K562 (cell line): ENCODE data around the gene ADARB2. TPM values are rescaled to one million over a fixed set of nuclear protein-coding genes. Genes with fewer than 3 reads are reported as not detected.

ENCODE experiments used
- ATAC-seq: fragments of 200-7000 bp; cut with Tn5 transposase; 3 replicates; pipeline ENCODE4 v1.9.1; 2020; ENCODE audit warnings: moderate library complexity
- BruUV-seq: library from RNA; stranded (reverse); fragments of 400-500 nt; replicated peaks from 2 replicates; lab custom pipeline; 2021; lab: Mats Ljungman, UMichigan
- CTCF ChIA-PET: fragments of 300-600 bp; formaldehyde crosslinking; extraction: SDS; loops from one replicate; lab custom pipeline; 2021; ENCODE audit warnings: low intra/inter-chr PET ratio; lab: Yijun Ruan, JAX
- POLR2A ChIA-PET: fragments of 300-600, 350-650 bp; sonication (Branson Sonifier 250); formaldehyde crosslinking; extraction: SDS; loops from one replicate; lab custom pipeline; 2021; ENCODE audit warnings: antibody characterized with exemption, inconsistent platforms; lab: Yijun Ruan, JAX
- DNase-seq, 4 experiments: peaks; one replicate each; pipeline versions ENCODE4 v3.0.0 to v3.0.0-alpha.2; 2011 to 2018; ENCODE audit warnings: low spot score in 3 of 4, mixed read lengths in 3 of 4; ENCODE audit errors: extremely low read depth in 1 of 4
- FAIRE-seq: peaks from 2 replicates; lab custom pipeline; 2011; peaks lifted over from hg19 to GRCh38; lab: Jason Lieb, UNC
- H2AFZ ChIP-seq: 2 replicates; pipeline ENCODE4 v1.6.0; 2011; ENCODE audit warnings: low read depth, low read length, control low read depth, inconsistent platforms
- H3K27ac ChIP-seq: fragments of 200-600 bp; 3 replicates; pipeline ENCODE4 v1.8.0; 2011; ENCODE audit warnings: low read depth, mild to moderate bottlenecking, control low read depth, inconsistent platforms, low read length, moderate library complexity, mixed read lengths; ENCODE audit errors: extremely low read depth
- H3K27me3 ChIP-seq, 2 experiments: fragments of 300-600 bp in 1 of 2; 2 replicates in 1 of 2; 3 replicates in 1 of 2; pipeline versions ENCODE4 v1.6.0 to v1.8.0; 2011; ENCODE audit warnings: inconsistent platforms in 2 of 2, low read length in 2 of 2, mild to moderate bottlenecking in 1 of 2, mixed read lengths in 1 of 2, moderate library complexity in 1 of 2; ENCODE audit not compliant: control insufficient read depth in 2 of 2, insufficient read depth in 2 of 2
- H3K36me3 ChIP-seq: fragments of 300-600 bp; 3 replicates; pipeline ENCODE4 v1.8.0; 2011; ENCODE audit warnings: mild to moderate bottlenecking, low read length, inconsistent platforms; ENCODE audit not compliant: control insufficient read depth, insufficient read depth
- H3K4me1 ChIP-seq, 2 experiments: fragments of 200-600 bp in 1 of 2; replicated peaks in 1 of 2; 2 replicates in 1 of 2; 3 replicates in 1 of 2; pipeline versions ENCODE4 v1.5.1 to v1.8.0; 2011; ENCODE audit warnings: inconsistent platforms in 2 of 2, low read length in 2 of 2, mild to moderate bottlenecking in 1 of 2, mixed read lengths in 1 of 2, moderate library complexity in 1 of 2; ENCODE audit not compliant: control insufficient read depth in 2 of 2, insufficient read depth in 2 of 2
- H3K4me2 ChIP-seq: 2 replicates; pipeline ENCODE4 v1.6.1; 2011; ENCODE audit warnings: low read length, control low read depth, inconsistent platforms, mixed read lengths; ENCODE audit not compliant: insufficient read depth
- H3K4me3 ChIP-seq: fragments of 200-600 bp; sonication (generic), shearing (Covaris generic); 2 replicates; pipeline ENCODE4 v1.5.1; 2016; ENCODE audit warnings: control low read depth, inconsistent platforms
- H3K79me2 ChIP-seq: fragments of 200-600 bp; 3 replicates; pipeline ENCODE4 v1.8.0; 2011; ENCODE audit warnings: low read length, inconsistent platforms; ENCODE audit not compliant: control insufficient read depth, insufficient read depth
- H3K9ac ChIP-seq, 2 experiments: 2 replicates each; pipeline versions ENCODE4 v1.6.0 to v1.6.1; 2011; ENCODE audit warnings: low read depth in 2 of 2, low read length in 2 of 2, control low read depth in 1 of 2, inconsistent platforms in 1 of 2, mild to moderate bottlenecking in 1 of 2, mixed read lengths in 1 of 2; ENCODE audit not compliant: insufficient read depth in 1 of 2
- H3K9me1 ChIP-seq: one replicate; pipeline ENCODE4 v1.6.0; 2011; ENCODE audit warnings: inconsistent platforms, mild to moderate bottlenecking, low read length, moderate library complexity; ENCODE audit not compliant: control insufficient read depth, insufficient read depth
- H3K9me3 ChIP-seq: replicated peaks from 2 replicates; pipeline ENCODE4 v1.5.1; 2011; ENCODE audit warnings: low read depth, low read length, inconsistent platforms; ENCODE audit not compliant: control insufficient read depth, insufficient read depth
- H4K20me1 ChIP-seq: replicated peaks from 2 replicates; pipeline ENCODE4 v1.6.1; 2011; ENCODE audit warnings: low read length, inconsistent platforms, mixed read lengths; ENCODE audit not compliant: control insufficient read depth, insufficient read depth
- CBX1 ChIP-seq: sonication (generic); IDR thresholded peaks from 2 replicates; pipeline ENCODE4 v1.6.1; 2016; ENCODE audit warnings: antibody characterized with exemption, low read depth, mild to moderate bottlenecking
- CBX8 ChIP-seq: fragments of 200-600 bp; sonication (generic); IDR thresholded peaks from 2 replicates; pipeline ENCODE4 v1.6.1; 2012; ENCODE audit warnings: borderline replicate concordance, mixed run types, low read depth, mild to moderate bottlenecking, moderate library complexity, mixed read lengths, low read length, control low read depth, inconsistent platforms; ENCODE audit not compliant: poor library complexity, severe bottlenecking; ENCODE audit errors: extremely low read depth
- CC2D1A ChIP-seq: fragments of 450-650 bp; IDR thresholded peaks from 2 replicates; pipeline ENCODE4 v1.6.1; 2017; ENCODE audit warnings: mild to moderate bottlenecking
- FOXP4 ChIP-seq: sonication (generic); formaldehyde crosslinking; IDR thresholded peaks from 2 replicates; pipeline ENCODE4 v1.8.0; 2022; ENCODE audit warnings: mild to moderate bottlenecking, missing genetic modification reagents, borderline replicate concordance
- HNRNPK ChIP-seq: fragments of 200-400 bp; formaldehyde crosslinking; IDR thresholded peaks from one replicate; pipeline ENCODE4 v1.6.1; 2018; ENCODE audit warnings: mild to moderate bottlenecking, low read depth, low read length; ENCODE audit not compliant: poor library complexity, severe bottlenecking
- KHSRP ChIP-seq: fragments of 450-650 bp; IDR thresholded peaks from 2 replicates; pipeline ENCODE4 v1.6.1; 2017
- LCOR ChIP-seq: sonication (generic); formaldehyde crosslinking; IDR thresholded peaks from 2 replicates; pipeline ENCODE4 v1.8.0; 2022; ENCODE audit warnings: mild to moderate bottlenecking, missing genetic modification reagents
- NFXL1 ChIP-seq: fragments of 450-650 bp; formaldehyde crosslinking; IDR thresholded peaks from 2 replicates; pipeline ENCODE4 v1.4.0; 2021; ENCODE audit warnings: mild to moderate bottlenecking
- PCBP1 ChIP-seq: fragments of 200-400 bp; formaldehyde crosslinking; IDR thresholded peaks from 2 replicates; pipeline ENCODE4 v1.6.1; 2018; ENCODE audit warnings: mild to moderate bottlenecking, low read depth, low read length; ENCODE audit not compliant: poor library complexity, severe bottlenecking
- RAD51 ChIP-seq: fragments of 450-650 bp; IDR thresholded peaks from 2 replicates; pipeline ENCODE4 v1.7.1; 2016; ENCODE audit warnings: low read depth, mild to moderate bottlenecking, borderline replicate concordance
- TRIM25 ChIP-seq: fragments of 450-650 bp; IDR thresholded peaks from 2 replicates; pipeline ENCODE4 v1.7.0; 2016; ENCODE audit warnings: borderline replicate concordance
- VEZF1 ChIP-seq: fragments of 200-800 bp; sonication (Bioruptor generic); IDR thresholded peaks from 2 replicates; pipeline ENCODE4 v1.6.1; 2017; ENCODE audit warnings: missing genetic modification characterization, missing compliant biosample characterization
- ZBTB17 ChIP-seq: fragments of 450-650 bp; formaldehyde crosslinking; IDR thresholded peaks from 2 replicates; pipeline ENCODE4 v1.4.0; 2020; ENCODE audit warnings: mild to moderate bottlenecking
- ZFP1 ChIP-seq: fragments of 450-650 bp; formaldehyde crosslinking; IDR thresholded peaks from 2 replicates; pipeline ENCODE4 v1.4.0; 2020; ENCODE audit warnings: mild to moderate bottlenecking, mixed read lengths
- ZNF12 ChIP-seq: sonication (generic); formaldehyde crosslinking; IDR thresholded peaks from 2 replicates; pipeline ENCODE4 v1.4.0; 2020; ENCODE audit warnings: mild to moderate bottlenecking, missing genetic modification reagents
- ZNF696 ChIP-seq: fragments of 250-450 bp; sonication (Bioruptor Pico); conservative IDR thresholded peaks from 2 replicates; pipeline ENCODE4 v1.4.0; 2020; ENCODE audit warnings: mild to moderate bottlenecking, moderate library complexity
- WGBS: fragments of 100-300 bp; shearing (Covaris generic); methylation state at CpG from one replicate; pipeline ENCODE4 v1.1.6; 2016; ENCODE audit warnings: low coverage, mixed read lengths; ENCODE audit not compliant: insufficient coverage; ENCODE audit errors: missing lambda C conversion rate; 5-methylcytosine and 5-hydroxymethylcytosine counted together
- in situ Hi-C: fragments of 300-500 bp; cut with MboI; formaldehyde crosslinking; loops from 4 replicates; pipeline ENCODE4 v1.15.0; 2018; ENCODE audit warnings: inconsistent platforms, mixed read lengths
- intact Hi-C: fragments of 100-400 bp; cut with micrococcal nuclease; formaldehyde crosslinking; loops from 2 replicates; pipeline ENCODE4 v1.14.2; 2022
- polyA plus RNA-seq, 8 experiments: library from polyadenylated mRNA; depleted of rRNA in 4 of 8; stranded (reverse) in 5 of 8; unstranded in 3 of 8; fragments of >200 nt; fragmentation: Nextera tagmentation in 2 of 8; fragmentation: Illumina TruSeq in 1 of 8; extraction: Ambion mirVana in 2 of 8; extraction: Trizol in 1 of 8; gene quantifications; 2 replicates each; pipeline versions ENCODE4 v1.2.1 to v1.2.3, GENCODE V29; 2011 to 2014; ENCODE audit warnings: inconsistent platforms in 1 of 8, missing spikeins in 1 of 8
- total RNA-seq, 7 experiments: library from RNA; depleted of rRNA in 6 of 7; stranded (reverse); fragments of >200 nt in 6 of 7; fragmentation: Illumina TruSeq in 2 of 7; extraction: Trizol in 2 of 7; gene quantifications; 2 replicates each; pipeline versions ENCODE4 v1.2.1 to v1.2.3, GENCODE V29; 2011 to 2021; ENCODE audit warnings: low replicate concordance in 1 of 7

The ADARB2 gene
- total and polyA plus RNA-seq, 9 of the 15 experiments (the other 6 are each of a cell fraction or from before 2014, with no cell fraction given), result not detected

GRCh38 chr10:1172256-1172984 lies 564.9 kb downstream of the ADARB2 start:
- Histone ChIP-seq H3K27ac (no peak overlapping the region), H3K4me3 (no peak overlapping the region), H3K9me3 (no peaks in the 10 kb centered on the region), H3K27me3 (peaks cover 39 to 79% of the 10 kb centered on the region in 2 experiments), H3K4me1 (peaks cover 0 to 6% of the 10 kb centered on the region in 2 experiments; a peak in 1 of 5 replicates), H3K79me2 (no peaks in the 10 kb centered on the region), H2AFZ (no peak overlapping the region), H3K9me1 (peaks cover 6% of the 10 kb centered on the region), H4K20me1 (peaks cover 31% of the 10 kb centered on the region), H3K9ac (no peak overlapping the region), H3K36me3 (no peaks in the 10 kb centered on the region), H3K4me2 (no peak overlapping the region)
- 8% methylated on average over 15 of the region's 15 CpGs for WGBS
- ChIA-PET CTCF (no interaction called here), POLR2A (interaction anchor here (1.6 to 3.5 kb wide), 3 partner anchors 9 to 11 kb away, joined by 5 to 11 read pairs (median 5); no protein-coding TSS in a partner anchor)
- ATAC-seq (peak; percentile 33; the same call in 2 of the 3 replicates), DNase-seq (no peak), FAIRE-seq (no peak)
- in situ Hi-C loops, result no loop called here
- BruUV-seq, result no TSS peak
- intact Hi-C loops, result no loop called here
- TF ChIP-seq ZBTB17 (CRISPR knock-in tag), result no peak
- TF ChIP-seq RAD51, result no peak
- no peak for TF ChIP-seq CBX8
- no peak for TF ChIP-seq FOXP4 (CRISPR knock-in tag)
- TF ChIP-seq VEZF1 (CRISPR knock-in tag), result no peak
- TF ChIP-seq LCOR, result no peak
- no peak for TF ChIP-seq TRIM25
- no peak for TF ChIP-seq ZNF696 (CRISPR knock-in tag)
- TF ChIP-seq NFXL1 (CRISPR knock-in tag), result no peak
- TF ChIP-seq ZNF12 (CRISPR knock-in tag), result no peak
- no peak for TF ChIP-seq CC2D1A
- no peak for TF ChIP-seq PCBP1
- no peak for TF ChIP-seq ZFP1 (CRISPR knock-in tag)
- TF ChIP-seq CBX1, result no peak
- no peak for TF ChIP-seq HNRNPK
- no peak for TF ChIP-seq KHSRP
